Fibroblast of gingiva (primary cell): ENCODE measurements around the gene GAGE10.
A peak's percentile ranks its signal among the peaks of the same experiment; 100 is the strongest.
"Not testable (repeated sequence)": the region's sequence is repeated elsewhere in the genome, so short reads cannot be mapped to it uniquely, and the experiment has no call there.

Experiments used
- DNase-seq: peaks from one replicate; pipeline ENCODE4 v3.0.0-alpha.2; 2011; ENCODE audit warnings: low read depth

Gene GAGE10

DNA sequence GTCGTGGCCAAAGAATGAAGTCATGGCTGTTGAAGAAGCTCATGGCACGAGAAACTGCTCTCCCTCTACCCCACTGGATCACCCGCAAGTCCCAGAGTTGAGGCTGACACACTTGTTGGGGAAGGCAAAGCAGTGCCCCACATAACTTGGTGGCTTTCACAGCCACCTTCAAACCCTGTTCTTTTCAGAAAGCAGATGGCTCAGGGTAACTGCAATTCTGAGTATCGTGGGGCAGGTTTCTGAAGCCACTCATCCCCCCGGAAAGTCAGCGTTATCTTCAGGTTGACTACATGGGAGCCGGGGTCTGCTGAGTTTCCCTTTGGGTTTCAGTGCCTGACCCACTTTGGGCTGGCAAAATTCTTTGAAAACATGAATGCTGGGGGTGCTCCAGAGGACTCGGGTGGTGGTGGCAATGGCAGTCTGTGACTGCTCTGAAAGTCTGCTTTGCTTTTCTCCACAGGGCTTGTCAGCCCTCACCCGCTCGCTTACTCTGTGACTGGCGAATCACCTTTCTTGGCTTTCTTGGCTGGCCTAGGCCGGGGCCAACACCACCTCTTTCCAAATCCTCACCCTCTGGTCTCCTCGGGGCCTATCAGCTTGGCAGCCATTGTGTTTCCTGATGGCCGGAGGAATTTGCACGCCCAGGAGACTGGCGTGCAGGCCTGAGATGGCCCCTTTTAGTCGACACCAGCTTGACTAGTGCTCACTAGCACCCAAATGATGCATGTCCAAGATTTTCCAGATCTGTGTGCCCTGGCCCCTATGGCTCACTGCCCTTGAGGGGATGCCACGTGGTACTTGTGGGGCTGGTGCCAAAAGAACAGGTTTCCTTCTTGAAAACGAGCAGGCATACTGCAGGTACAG is 26.5 kb upstream of the GAGE10 start:
- peak; percentile 4 for DNase-seq

DNA sequence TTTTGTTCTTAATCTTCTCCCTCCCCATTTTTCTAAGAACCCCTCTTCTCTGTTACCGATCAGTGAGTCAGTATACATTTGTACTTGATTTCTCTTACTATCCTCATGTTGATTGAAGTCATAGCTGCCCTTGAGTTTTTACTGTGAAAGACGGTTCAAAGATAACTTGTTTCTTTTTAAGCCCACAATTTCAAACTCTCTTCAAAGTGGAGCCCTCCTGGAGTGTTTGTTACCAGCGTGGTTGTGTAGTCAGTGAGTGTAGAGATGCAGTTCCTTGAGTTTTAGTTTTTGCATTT is 26.0 kb upstream of the GAGE10 start:
- DNase-seq = no peak

GRCh38 chrX:49278081-49278480 is 25.4 kb upstream of the GAGE10 start:
- no peak for DNase-seq

DNA sequence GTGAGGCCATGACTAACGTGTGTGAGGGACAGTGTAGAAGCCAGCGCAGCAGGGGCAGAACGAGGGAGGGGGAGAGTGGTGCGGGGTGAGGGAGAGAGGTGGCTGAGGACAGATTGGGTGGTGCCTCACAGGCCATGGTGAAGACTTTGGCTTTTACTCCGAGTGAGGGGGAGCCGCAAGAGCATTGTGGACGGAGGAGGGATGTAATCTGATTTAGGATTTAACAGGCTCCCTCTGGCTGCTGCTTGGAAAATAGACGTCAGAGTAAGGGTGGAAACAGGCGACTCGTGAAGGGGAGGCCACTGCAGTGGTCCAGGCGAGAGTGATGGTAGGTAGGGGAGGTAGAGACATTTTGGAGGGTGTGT is 20.8 kb upstream of the GAGE10 start:
- peak; percentile 4 for DNase-seq

DNA sequence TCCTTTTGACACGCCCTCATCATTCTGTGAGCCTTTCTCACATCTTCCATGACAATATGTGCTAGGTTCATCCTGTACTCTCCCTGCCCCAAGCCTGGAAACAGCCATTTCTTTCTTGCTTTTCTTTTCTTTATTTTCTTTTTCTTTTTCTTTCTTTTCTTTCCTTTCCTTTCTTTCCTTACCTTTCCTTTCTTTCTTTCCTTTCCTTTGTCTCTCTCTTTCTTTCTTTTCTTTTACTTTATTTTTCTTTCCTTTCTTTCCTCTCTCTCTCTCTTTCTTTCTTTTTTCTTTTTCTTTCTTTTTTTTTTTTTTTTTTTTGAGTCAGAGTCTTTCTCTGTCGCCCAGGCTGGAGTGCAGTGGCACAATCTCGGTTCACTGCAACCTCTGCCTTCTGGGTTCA is 19.2 kb upstream of the GAGE10 start:
- no peak for DNase-seq

GRCh38 chrX:49286136-49286535 is 17.3 kb upstream of the GAGE10 start:
- no peak for DNase-seq

GRCh38 chrX:49286581-49286980 is 16.9 kb upstream of the GAGE10 start:
- no peak for DNase-seq

GRCh38 chrX:49287665-49288064 is 15.8 kb upstream of the GAGE10 start:
- DNase-seq = no peak

GRCh38 chrX:49290215-49290614 is 13.2 kb upstream of the GAGE10 start:
- DNase-seq = no peak

GRCh38 chrX:49291615-49292337 is 11.7 kb upstream of the GAGE10 start:
- DNase-seq = peak; percentile 28

DNA sequence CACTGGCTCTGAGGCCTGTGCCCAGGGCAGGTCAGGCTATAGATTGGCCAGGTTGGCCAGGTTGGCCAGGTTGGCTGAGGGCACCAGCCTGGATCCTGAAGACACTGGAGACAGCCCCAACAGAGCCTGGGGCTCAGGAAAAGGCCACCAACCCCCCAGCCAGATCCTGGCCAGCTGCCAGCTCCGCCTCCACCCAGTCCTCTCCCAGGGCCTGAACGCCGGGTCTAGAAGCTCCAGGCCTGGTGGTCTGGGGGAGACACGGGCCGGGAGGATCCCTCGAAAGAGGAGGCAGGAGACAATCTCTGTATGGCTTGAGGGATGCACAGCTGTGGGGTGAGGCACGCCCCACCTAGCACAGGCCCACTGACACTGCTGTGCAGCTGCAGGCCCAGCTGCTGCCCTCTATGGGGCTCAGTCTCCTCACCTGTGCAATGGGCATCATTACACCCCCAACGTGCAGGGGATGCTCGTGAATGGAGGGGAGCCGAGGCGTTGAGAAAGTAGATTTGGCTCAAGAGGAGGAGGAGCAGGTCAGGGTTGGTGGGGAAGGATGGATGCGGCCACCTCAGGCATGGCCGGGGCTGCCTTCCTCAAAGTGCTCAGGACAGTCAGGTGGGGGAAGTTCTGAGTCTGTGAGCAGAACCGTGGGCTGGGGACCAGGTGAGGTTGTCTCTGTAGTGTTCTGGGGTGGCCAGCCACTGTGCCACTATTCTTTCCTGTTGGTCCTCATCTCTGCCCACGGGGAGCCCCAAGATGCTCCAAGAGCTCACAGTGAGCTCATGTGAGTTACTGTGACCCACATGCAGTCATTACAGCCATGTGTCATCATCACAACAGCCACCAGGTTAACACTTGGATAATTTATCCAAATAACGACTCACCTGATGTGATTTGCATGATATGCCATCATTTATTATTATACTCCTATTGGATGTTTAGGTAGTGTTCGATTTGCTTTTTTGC is 10.8 kb upstream of the GAGE10 start:
- no peak for DNase-seq

DNA sequence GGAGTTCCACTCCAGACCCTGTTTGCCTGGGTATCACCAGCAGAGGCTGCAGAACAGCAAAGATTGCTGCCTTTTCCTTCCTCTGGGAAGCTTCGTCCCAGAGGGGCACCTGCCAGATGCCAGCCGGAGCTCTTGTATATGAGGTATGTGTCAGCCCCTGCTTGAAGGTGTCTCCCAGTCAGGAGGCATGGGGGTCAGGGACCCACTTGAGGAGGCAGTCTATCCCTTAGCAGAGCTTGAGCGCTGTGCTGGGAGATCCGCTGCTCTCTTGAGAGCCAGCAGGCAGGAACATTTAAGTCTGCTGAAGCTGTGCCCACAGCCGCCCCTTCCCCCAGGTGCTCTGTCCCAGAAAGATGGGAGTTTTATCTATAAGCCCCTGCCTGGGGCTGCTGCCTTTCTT is 4.2 kb upstream of the GAGE10 start:
- DNase-seq = not testable (repeated sequence)

DNA sequence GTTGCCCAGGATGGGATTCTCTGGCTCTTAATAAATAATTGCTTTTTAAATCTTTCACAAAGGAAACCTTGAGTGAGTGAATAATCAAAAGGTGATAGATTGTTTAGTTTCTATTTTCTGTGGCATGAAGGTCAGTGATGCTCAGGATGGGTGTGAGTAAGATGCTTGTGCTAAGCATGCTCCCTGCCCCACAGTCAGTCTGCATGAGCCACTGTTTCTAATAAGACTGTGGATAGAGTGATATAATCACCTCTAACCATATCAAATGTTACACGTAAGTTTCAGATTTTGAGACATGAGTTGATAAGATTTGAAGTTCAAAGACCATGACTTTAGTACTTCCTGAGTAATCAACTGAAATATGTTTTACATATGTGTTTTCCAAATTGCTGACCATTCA is 2.7 kb upstream of the GAGE10 start:
- DNase-seq = no peak

- not testable (repeated sequence) for DNase-seq
These were observed 4.3 kb downstream of the GAGE10 start for GRCh38 chrX:49307775-49308174.

DNA sequence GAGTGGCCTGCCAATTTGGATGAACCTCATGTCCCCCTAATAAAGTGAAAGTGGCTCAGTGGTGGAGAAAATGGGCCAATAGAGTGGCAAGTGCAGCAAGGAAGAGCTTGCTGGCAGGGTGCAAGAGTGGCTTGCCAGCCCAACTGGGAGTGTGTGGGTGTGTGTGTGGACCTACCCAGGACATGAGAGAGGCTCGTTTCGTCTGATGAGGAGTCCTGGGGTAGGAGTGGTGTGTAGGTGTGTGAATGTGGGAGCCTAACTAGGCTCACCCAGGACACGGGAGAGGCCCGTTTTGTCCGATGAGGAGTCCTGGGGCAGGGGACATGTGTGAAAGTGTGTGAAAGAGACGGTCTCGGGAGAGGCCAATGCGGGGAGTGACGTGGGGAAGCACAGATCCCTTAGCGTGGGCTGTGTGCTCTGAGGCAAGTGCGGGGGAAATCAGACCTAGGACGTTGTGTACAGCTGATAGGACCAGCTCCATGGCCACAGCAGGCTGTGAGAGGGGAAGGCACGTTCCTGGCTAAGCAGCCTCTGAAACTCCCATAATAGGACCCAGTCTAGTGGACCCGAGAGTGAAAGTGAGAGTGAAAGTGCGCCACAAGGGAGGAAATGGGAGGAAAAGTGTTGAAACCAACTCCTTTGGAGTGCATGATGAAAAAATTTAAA is 5.3 kb downstream of the GAGE10 start:
- peak; percentile 13 for DNase-seq

- no peak for DNase-seq
These were observed 6.0 kb downstream of the GAGE10 start for GRCh38 chrX:49309401-49309981.

DNA sequence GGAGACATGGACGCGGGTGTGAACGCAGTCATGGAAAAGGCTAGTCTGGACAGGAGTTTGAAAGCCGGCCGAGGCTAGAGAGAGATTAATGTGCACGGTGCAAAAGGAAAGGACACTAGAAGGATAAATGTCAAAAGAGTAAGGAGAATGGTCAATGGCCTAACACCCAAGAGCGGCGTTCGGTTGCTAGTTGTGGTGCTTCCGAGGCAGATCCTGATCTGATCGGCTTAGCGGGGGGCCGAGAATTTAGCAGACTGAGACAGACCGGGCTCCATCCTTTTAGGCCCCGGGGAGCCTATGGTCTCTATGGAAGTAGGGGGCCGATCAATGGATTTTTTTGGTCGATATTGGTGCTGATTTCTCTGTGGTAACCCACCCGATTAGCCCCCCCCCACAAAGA is 6.9 kb downstream of the GAGE10 start:
- no peak for DNase-seq

GRCh38 chrX:49312176-49312575 is 8.7 kb downstream of the GAGE10 start:
- no peak for DNase-seq

DNA sequence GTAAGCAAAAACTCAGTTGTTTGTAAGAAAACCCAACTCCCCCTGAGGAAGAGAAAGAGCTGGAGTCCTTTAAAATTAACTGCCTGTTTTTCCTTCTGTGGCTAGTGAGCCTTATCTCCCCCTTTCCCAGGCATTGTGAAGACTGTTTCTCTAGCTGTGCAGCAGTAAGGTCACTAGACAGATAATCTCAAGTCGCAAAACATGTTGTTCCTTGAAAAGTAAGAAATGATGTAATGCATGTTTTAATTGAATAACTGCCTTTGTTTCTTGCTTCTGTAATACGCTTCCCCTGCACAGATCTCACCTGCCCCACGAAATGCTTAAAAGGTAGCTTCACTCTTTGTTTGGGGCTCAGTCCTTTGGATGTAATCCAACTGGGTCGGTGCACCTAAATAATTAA is 12.6 kb downstream of the GAGE10 start:
- DNase-seq = no peak

- not testable (repeated sequence) for DNase-seq
These were observed 18.3 kb downstream of the GAGE10 start, which contains the start of gene GAGE12J for GRCh38 chrX:49321737-49322136. TSS of gene GAGE12J (plus strand) at chrX:49322037. CDS start at chrX:49323194, 1,157 bp downstream.

DNA sequence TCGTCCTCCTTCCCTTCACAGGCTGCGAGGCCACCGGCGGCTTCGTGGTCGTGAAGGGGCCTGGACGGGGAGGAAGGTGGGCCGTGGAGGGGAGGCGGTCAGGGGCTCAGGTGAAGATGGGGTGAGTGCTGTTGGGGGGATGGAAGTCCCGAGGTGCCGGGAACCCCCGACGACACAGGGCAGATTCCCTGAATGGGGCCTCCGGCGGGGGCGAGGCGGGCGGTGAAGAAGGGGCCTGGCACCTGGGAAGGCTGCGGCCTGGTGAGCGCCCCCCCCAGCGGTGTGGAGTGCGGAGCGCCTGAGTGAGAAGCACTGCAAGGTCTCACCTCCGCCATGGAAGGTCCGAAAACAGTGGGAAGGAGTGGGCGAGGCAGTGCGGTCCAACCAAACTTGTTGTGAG is 18.8 kb downstream of the GAGE10 start:
- DNase-seq = not testable (repeated sequence)
